GM19035 (cell line): ENCODE data around the gene ITGB2.

Source experiments
- ATAC-seq: cut with Tn5 transposase; IDR thresholded peaks from one replicate; pipeline ENCODE4 v1.9.1; 2021; ENCODE audit not compliant: unreplicated experiment

ITGB2 gene

GRCh38 chr21:44955798-44956175, 35.1 kb upstream of the ITGB2 start:
- ATAC-seq: no peak

- ATAC-seq: no peak
Observed at GRCh38 chr21:44955141-44955797, 34.6 kb upstream of the ITGB2 start.

GRCh38 chr21:44954281-44954771, 33.6 kb upstream of the ITGB2 start:
- ATAC-seq: no peak

GRCh38 chr21:44953628-44954021, 32.9 kb upstream of the ITGB2 start:
- no peak for ATAC-seq

GRCh38 chr21:44952929-44953627, 32.4 kb upstream of the ITGB2 start:
- no peak for ATAC-seq

GRCh38 chr21:44952116-44952928, 31.6 kb upstream of the ITGB2 start:
- no peak for ATAC-seq

GRCh38 chr21:44951186-44951915, 30.7 kb upstream of the ITGB2 start:
- ATAC-seq: no peak

- ATAC-seq: no peak
Observed at GRCh38 chr21:44950351-44950750, 29.7 kb upstream of the ITGB2 start.

GRCh38 chr21:44949779-44950198, 29.1 kb upstream of the ITGB2 start:
- ATAC-seq: no peak

GRCh38 chr21:44949161-44949778, 28.6 kb upstream of the ITGB2 start:
- ATAC-seq: no peak

GRCh38 chr21:44948426-44949120, 27.9 kb upstream of the ITGB2 start:
- ATAC-seq: no peak

- ATAC-seq: no peak
Observed at GRCh38 chr21:44947930-44948331, 27.2 kb upstream of the ITGB2 start.

- no peak for ATAC-seq
Observed at GRCh38 chr21:44947111-44947929, 26.6 kb upstream of the ITGB2 start.

GRCh38 chr21:44946254-44947041, 25.7 kb upstream of the ITGB2 start:
- no peak for ATAC-seq

- ATAC-seq: no peak
Observed at GRCh38 chr21:44944596-44944995, 23.9 kb upstream of the ITGB2 start.

GRCh38 chr21:44943686-44944550, 23.2 kb upstream of the ITGB2 start:
- ATAC-seq: no peak

- ATAC-seq: no peak
Observed at GRCh38 chr21:44943005-44943685, 22.4 kb upstream of the ITGB2 start.
